ENCODE data around the gene MORN3. TPM values are rescaled to one million over a fixed set of nuclear protein-coding genes. Genes with fewer than 3 reads are reported as not detected.
"Not testable (repeated sequence)": the region's sequence is repeated elsewhere in the genome, so short reads cannot be mapped to it uniquely, and the experiment has no call there.

The MORN3 gene
- polyA plus RNA-seq, 1 donor (not counting 4 experiments of a cell fraction or from before 2014, with no cell fraction given) = 0.30 TPM

DNA sequence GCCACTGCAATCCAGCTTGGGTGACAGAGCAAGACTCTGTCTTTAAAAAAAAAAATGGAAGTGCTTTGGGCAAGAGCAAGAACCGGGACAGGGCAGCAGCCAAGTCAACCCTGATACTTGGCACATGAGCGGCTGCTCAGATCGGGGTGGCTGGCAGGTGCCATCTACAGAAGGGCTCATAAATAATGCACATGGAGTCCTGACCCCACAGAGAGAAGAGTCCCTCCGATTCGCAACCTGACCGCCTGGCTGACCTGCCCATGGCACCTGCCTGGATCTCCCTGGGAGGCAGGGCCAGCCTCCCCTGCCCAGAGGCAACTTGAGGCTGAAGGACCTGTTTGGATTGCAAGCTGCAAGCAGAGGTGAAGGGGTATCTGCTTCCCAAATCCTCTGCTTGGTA is 33.5 kb upstream of the MORN3 start:
- H3K9me3 ChIP-seq (ENCODE audit: control insufficient read depth, low read depth, low read length) = no peaks in the 10 kb centered on the region
- H3K4me2 ChIP-seq (ENCODE audit: control insufficient read depth, extremely low read depth, insufficient read depth, low read depth, low read length) = no peak overlapping the region
- H3K4me1 ChIP-seq (ENCODE audit: control insufficient read depth, extremely low read depth, insufficient read depth, low read length) = no peaks in the 10 kb centered on the region
- dilution Hi-C loops (cut with MboI; ENCODE audit: extremely low pct_ligation_motif_present, low sequenced_read_pairs) = no loop called here
- H3K27ac ChIP-seq (ENCODE audit: control insufficient read depth, insufficient read depth, low read length) = no peak overlapping the region
- no peak overlapping the region for H2AFZ ChIP-seq (ENCODE audit: control insufficient read depth, low read length)
- FAIRE-seq (no peak), DNase-seq (ENCODE audit: low read depth, low spot score) (no peak)
- no peaks in the 10 kb centered on the region for H3K36me3 ChIP-seq (ENCODE audit: control insufficient read depth in 2 of 2, extremely low read depth in 1 of 2, insufficient read depth in 2 of 2, low read length in 2 of 2)
- H3K79me2 ChIP-seq (ENCODE audit: control insufficient read depth, insufficient read depth, low read length) = no peaks in the 10 kb centered on the region
- no peak overlapping the region for H3K4me3 ChIP-seq (ENCODE audit: control insufficient read depth in 2 of 3, extremely low read depth in 1 of 3, insufficient read depth in 2 of 3, low read depth in 1 of 3, low read length in 3 of 3)
- no peaks in the 10 kb centered on the region for H3K9me1 ChIP-seq (ENCODE audit: control insufficient read depth, extremely low read depth, insufficient read depth, low read length)
- H3K9ac ChIP-seq (ENCODE audit: control insufficient read depth, extremely low read depth, insufficient read depth, low read length) = no peak overlapping the region
- H4K20me1 ChIP-seq (ENCODE audit: control insufficient read depth, extremely low read depth, insufficient read depth, low read length) = no peaks in the 10 kb centered on the region
- TF ChIP-seq EZH2 (IDR thresholded peaks at IDR 0.05; ENCODE audit: low read length) = no peak
- TF ChIP-seq, protein P1, sequence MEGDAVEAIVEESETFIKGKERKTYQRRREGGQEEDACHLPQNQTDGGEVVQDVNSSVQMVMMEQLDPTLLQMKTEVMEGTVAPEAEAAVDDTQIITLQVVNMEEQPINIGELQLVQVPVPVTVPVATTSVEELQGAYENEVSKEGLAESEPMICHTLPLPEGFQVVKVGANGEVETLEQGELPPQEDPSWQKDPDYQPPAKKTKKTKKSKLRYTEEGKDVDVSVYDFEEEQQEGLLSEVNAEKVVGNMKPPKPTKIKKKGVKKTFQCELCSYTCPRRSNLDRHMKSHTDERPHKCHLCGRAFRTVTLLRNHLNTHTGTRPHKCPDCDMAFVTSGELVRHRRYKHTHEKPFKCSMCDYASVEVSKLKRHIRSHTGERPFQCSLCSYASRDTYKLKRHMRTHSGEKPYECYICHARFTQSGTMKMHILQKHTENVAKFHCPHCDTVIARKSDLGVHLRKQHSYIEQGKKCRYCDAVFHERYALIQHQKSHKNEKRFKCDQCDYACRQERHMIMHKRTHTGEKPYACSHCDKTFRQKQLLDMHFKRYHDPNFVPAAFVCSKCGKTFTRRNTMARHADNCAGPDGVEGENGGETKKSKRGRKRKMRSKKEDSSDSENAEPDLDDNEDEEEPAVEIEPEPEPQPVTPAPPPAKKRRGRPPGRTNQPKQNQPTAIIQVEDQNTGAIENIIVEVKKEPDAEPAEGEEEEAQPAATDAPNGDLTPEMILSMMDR (optimal IDR thresholded peaks at IDR 0.05 in 1 of 3, IDR thresholded peaks at IDR 0.05 in 1 of 3, conservative IDR thresholded peaks at IDR 0.05 in 1 of 3; ENCODE audit: extremely low read depth in 1 of 3, insufficient read depth in 2 of 3, low read length in 3 of 3) = no peak
- no peaks in the 10 kb centered on the region for H3K27me3 ChIP-seq (ENCODE audit: control insufficient read depth, extremely low read depth, insufficient read depth, low read length)

DNA sequence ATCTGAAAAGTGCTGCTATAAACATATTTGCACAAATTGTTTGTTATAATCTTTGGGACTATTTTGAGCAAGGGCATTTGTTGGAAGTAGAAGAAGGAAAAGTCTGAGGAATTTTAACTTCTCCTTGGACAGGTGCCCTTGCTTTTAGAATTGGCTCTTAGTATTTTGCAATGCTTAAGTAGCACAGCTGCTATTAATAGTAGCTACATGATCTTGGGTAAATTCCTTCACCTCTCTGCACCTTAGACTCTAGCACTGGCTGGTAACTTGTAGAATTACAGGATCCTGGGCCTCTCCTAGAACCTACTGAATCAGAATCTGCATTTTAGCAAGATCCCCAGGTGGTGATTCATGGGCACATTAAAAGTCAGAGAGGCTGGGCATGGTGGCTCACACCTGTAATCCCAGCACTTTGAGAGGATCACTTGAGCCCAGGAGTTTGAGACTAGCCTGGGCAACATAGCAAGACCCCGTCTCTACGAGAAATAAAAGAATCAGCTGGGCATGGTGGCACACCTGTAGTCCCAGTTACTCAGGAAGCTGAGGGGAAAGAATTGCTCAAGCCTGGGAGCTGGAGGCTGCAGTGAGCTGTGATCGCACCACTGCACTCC is 32.3 kb upstream of the MORN3 start:
- no peaks in the 10 kb centered on the region for H3K79me2 ChIP-seq (ENCODE audit: control insufficient read depth, insufficient read depth, low read length)
- no peaks in the 10 kb centered on the region for H4K20me1 ChIP-seq (ENCODE audit: control insufficient read depth, extremely low read depth, insufficient read depth, low read length)
- H3K27ac ChIP-seq (ENCODE audit: control insufficient read depth, insufficient read depth, low read length) = no peak overlapping the region
- H3K4me2 ChIP-seq (ENCODE audit: control insufficient read depth, extremely low read depth, insufficient read depth, low read depth, low read length) = no peak overlapping the region
- no peak for TF ChIP-seq EZH2 (IDR thresholded peaks at IDR 0.05; ENCODE audit: low read length)
- TF ChIP-seq, protein P1 (optimal IDR thresholded peaks at IDR 0.05 in 1 of 3, IDR thresholded peaks at IDR 0.05 in 1 of 3, conservative IDR thresholded peaks at IDR 0.05 in 1 of 3; ENCODE audit: extremely low read depth in 1 of 3, insufficient read depth in 2 of 3, low read length in 3 of 3) = no peak
- H3K36me3 ChIP-seq (ENCODE audit: control insufficient read depth in 2 of 2, extremely low read depth in 1 of 2, insufficient read depth in 2 of 2, low read length in 2 of 2) = no peaks in the 10 kb centered on the region
- no peaks in the 10 kb centered on the region for H3K9me1 ChIP-seq (ENCODE audit: control insufficient read depth, extremely low read depth, insufficient read depth, low read length)
- no peak for DNase-seq (ENCODE audit: low read depth, low spot score)
- no peak overlapping the region for H3K4me3 ChIP-seq (ENCODE audit: control insufficient read depth in 2 of 3, extremely low read depth in 1 of 3, insufficient read depth in 2 of 3, low read depth in 1 of 3, low read length in 3 of 3)
- no peak for FAIRE-seq
- H3K9ac ChIP-seq (ENCODE audit: control insufficient read depth, extremely low read depth, insufficient read depth, low read length) = no peak overlapping the region
- H2AFZ ChIP-seq (ENCODE audit: control insufficient read depth, low read length) = no peak overlapping the region
- no peaks in the 10 kb centered on the region for H3K27me3 ChIP-seq (ENCODE audit: control insufficient read depth, extremely low read depth, insufficient read depth, low read length)
- dilution Hi-C loops (cut with MboI; ENCODE audit: extremely low pct_ligation_motif_present, low sequenced_read_pairs) = no loop called here
- no peaks in the 10 kb centered on the region for H3K4me1 ChIP-seq (ENCODE audit: control insufficient read depth, extremely low read depth, insufficient read depth, low read length)
- no peaks in the 10 kb centered on the region for H3K9me3 ChIP-seq (ENCODE audit: control insufficient read depth, low read depth, low read length)

GRCh38 chr12:121697861-121698260 is 28.4 kb upstream of the MORN3 start:
- H2AFZ ChIP-seq (ENCODE audit: control insufficient read depth, low read length); H3K9me3 ChIP-seq (ENCODE audit: control insufficient read depth, low read depth, low read length); H3K79me2 ChIP-seq (ENCODE audit: control insufficient read depth, insufficient read depth, low read length); dilution Hi-C loops (cut with MboI; ENCODE audit: extremely low pct_ligation_motif_present, low sequenced_read_pairs); FAIRE-seq; H3K9ac ChIP-seq (ENCODE audit: control insufficient read depth, extremely low read depth, insufficient read depth, low read length); DNase-seq (ENCODE audit: low read depth, low spot score); H3K36me3 ChIP-seq (ENCODE audit: control insufficient read depth in 2 of 2, extremely low read depth in 1 of 2, insufficient read depth in 2 of 2, low read length in 2 of 2); H3K4me2 ChIP-seq (ENCODE audit: control insufficient read depth, extremely low read depth, insufficient read depth, low read depth, low read length); H3K9me1 ChIP-seq (ENCODE audit: control insufficient read depth, extremely low read depth, insufficient read depth, low read length); H4K20me1 ChIP-seq (ENCODE audit: control insufficient read depth, extremely low read depth, insufficient read depth, low read length); H3K27me3 ChIP-seq (ENCODE audit: control insufficient read depth, extremely low read depth, insufficient read depth, low read length); H3K27ac ChIP-seq (ENCODE audit: control insufficient read depth, insufficient read depth, low read length); H3K4me3 ChIP-seq (ENCODE audit: control insufficient read depth in 2 of 3, extremely low read depth in 1 of 3, insufficient read depth in 2 of 3, low read depth in 1 of 3, low read length in 3 of 3); H3K4me1 ChIP-seq (ENCODE audit: control insufficient read depth, extremely low read depth, insufficient read depth, low read length): not testable (repeated sequence)

Measured in keratinocyte (primary cell).